ENCODE measurements around the gene OR8G5. TPM values are rescaled to one million over a fixed set of nuclear protein-coding genes. Genes with fewer than 3 reads are reported as not detected.

The OR8G5 gene
- total and polyA plus RNA-seq, 4 donors: not detected

DNA sequence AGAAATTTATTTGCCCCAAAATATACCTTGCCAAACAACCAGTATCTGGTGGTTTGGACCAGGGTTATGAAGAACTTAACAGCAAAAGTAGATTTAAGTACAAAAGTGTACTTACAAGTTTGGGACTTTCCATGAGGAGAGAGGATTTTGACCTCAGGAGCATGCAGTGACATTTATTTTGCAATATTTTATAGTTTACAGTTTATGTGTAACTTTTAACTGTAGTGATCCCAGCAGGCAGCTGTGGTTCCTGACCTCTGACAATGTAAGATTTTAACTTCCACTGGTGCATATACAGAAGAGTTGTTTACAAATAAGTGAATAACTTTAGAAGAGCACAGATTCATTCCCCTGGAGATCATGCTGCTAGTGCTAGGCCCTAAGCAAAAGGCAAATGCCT, 50.9 kb downstream of the OR8G5 start:
- H3K27me3 ChIP-seq (ENCODE audit: control insufficient read depth in 4 of 4, insufficient read depth in 4 of 4, low read length in 3 of 4): no peaks in the 10 kb centered on the region
- no peaks in the 10 kb centered on the region for H3K36me3 ChIP-seq (ENCODE audit: control insufficient read depth in 4 of 4, insufficient read depth in 3 of 4, low read depth in 1 of 4, low read length in 3 of 4)
- H3K9ac ChIP-seq (ENCODE audit: low read depth in 1 of 2, low read length in 2 of 2): no peak overlapping the region
- peaks cover 0 to 12% (median 4%) of the 10 kb centered on the region in 4 donors for H3K4me1 ChIP-seq (ENCODE audit: control insufficient read depth in 4 of 4, insufficient read depth in 4 of 4, low read length in 3 of 4)
- TF ChIP-seq YY1 (IDR thresholded peaks at IDR 0.05) (no peak), EGR1 (IDR thresholded peaks at IDR 0.05; ENCODE audit: low read depth in 2 of 2) (no peak), FOXA2 (IDR thresholded peaks at IDR 0.05) (no peak), RAD21 (IDR thresholded peaks at IDR 0.05) (no peak), NR2F2 (IDR thresholded peaks at IDR 0.05) (no peak), HNF4G (IDR thresholded peaks at IDR 0.05) (no peak), HNF4A (conservative IDR thresholded peaks at IDR 0.05) (peak; percentile 25 to 79), JUND (IDR thresholded peaks at IDR 0.05) (peak in 1 of 2 donors; percentile 49), SP1 (IDR thresholded peaks at IDR 0.05) (no peak), RXRA (IDR thresholded peaks at IDR 0.05) (peak in 1 of 2 donors; percentile 47), GABPA (IDR thresholded peaks at IDR 0.05 in 1 of 2, conservative IDR thresholded peaks at IDR 0.05 in 1 of 2) (no peak), FOXA1 (IDR thresholded peaks at IDR 0.05) (no peak)
- TF ChIP-seq, protein P1, sequence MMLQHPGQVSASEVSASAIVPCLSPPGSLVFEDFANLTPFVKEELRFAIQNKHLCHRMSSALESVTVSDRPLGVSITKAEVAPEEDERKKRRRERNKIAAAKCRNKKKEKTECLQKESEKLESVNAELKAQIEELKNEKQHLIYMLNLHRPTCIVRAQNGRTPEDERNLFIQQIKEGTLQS (IDR thresholded peaks at IDR 0.05): no peak
- TF ChIP-seq, protein P2, sequence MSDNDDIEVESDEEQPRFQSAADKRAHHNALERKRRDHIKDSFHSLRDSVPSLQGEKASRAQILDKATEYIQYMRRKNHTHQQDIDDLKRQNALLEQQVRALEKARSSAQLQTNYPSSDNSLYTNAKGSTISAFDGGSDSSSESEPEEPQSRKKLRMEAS (IDR thresholded peaks at IDR 0.05): peak; percentile 19
- TF ChIP-seq, protein P3, sequence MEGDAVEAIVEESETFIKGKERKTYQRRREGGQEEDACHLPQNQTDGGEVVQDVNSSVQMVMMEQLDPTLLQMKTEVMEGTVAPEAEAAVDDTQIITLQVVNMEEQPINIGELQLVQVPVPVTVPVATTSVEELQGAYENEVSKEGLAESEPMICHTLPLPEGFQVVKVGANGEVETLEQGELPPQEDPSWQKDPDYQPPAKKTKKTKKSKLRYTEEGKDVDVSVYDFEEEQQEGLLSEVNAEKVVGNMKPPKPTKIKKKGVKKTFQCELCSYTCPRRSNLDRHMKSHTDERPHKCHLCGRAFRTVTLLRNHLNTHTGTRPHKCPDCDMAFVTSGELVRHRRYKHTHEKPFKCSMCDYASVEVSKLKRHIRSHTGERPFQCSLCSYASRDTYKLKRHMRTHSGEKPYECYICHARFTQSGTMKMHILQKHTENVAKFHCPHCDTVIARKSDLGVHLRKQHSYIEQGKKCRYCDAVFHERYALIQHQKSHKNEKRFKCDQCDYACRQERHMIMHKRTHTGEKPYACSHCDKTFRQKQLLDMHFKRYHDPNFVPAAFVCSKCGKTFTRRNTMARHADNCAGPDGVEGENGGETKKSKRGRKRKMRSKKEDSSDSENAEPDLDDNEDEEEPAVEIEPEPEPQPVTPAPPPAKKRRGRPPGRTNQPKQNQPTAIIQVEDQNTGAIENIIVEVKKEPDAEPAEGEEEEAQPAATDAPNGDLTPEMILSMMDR (IDR thresholded peaks at IDR 0.05; ENCODE audit: low read depth, low read length, missing input control): no peak
- DNase-seq (ENCODE audit: low spot score): no peak
- no peaks in the 10 kb centered on the region for H3K9me3 ChIP-seq (ENCODE audit: control insufficient read depth in 4 of 4, low read length in 3 of 4)
- H3K27ac ChIP-seq (ENCODE audit: low read depth in 1 of 2, low read length in 2 of 2): no peak overlapping the region
- H3K4me3 ChIP-seq (ENCODE audit: low read depth in 1 of 3, low read length in 3 of 3): no peak overlapping the region

DNA sequence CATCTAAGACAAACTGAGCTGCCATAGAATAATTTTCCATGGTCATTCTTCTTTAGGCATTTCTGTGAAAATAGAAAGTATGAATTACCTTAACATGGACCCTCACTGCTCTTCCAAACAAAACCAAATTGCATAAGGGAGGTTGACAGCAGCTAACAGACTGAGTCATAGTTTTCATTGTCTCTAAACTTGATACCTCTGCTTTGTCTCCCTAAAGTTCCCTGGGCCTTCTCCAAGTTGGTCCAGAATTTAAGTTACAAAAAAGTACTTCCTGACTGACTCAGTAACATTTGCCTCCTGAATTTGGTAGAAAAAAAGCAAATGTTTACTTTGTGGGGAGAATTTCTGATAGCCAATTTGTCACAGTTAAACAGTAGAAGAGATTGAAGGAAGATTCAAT, 54.5 kb downstream of the OR8G5 start:
- H3K4me1 ChIP-seq (ENCODE audit: control insufficient read depth in 4 of 4, insufficient read depth in 4 of 4, low read length in 3 of 4): peaks cover 0 to 12% (median 4%) of the 10 kb centered on the region in 4 donors
- TF ChIP-seq GABPA (IDR thresholded peaks at IDR 0.05 in 1 of 2, conservative IDR thresholded peaks at IDR 0.05 in 1 of 2) (no peak), YY1 (IDR thresholded peaks at IDR 0.05) (no peak), RAD21 (IDR thresholded peaks at IDR 0.05) (no peak), RXRA (IDR thresholded peaks at IDR 0.05) (no peak)
- TF ChIP-seq, protein P1 (IDR thresholded peaks at IDR 0.05): no peak

DNA sequence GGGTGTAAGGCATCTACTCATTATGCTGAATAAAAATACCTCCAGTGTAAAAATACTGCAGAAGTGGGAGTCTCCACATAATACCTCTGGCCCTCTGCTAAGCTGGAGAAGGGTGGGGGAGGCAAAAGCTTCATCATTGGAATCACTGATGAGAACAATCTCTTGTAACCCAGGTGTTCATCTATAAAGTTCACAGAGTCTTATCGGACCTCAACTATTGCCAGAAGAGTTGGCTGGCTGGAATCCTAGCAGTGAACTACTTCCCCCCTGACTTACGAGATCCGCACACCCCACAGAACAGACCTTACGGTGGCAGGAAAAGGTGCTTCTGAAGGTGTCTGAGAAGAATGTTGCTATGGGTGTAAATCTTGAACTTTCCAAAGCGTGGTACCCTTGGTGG, 55.1 kb downstream of the OR8G5 start:
- WGBS: 89% methylated on average over 5 of the region's 5 CpGs
- TF ChIP-seq FOXA1 (IDR thresholded peaks at IDR 0.05): no peak
- TF ChIP-seq JUND (IDR thresholded peaks at IDR 0.05): no peak
- no peak for TF ChIP-seq RAD21 (IDR thresholded peaks at IDR 0.05)
- TF ChIP-seq HNF4G (IDR thresholded peaks at IDR 0.05): no peak
- TF ChIP-seq SP1 (IDR thresholded peaks at IDR 0.05): no peak
- no peak for TF ChIP-seq EGR1 (IDR thresholded peaks at IDR 0.05; ENCODE audit: low read depth in 2 of 2)
- TF ChIP-seq, protein P3 (IDR thresholded peaks at IDR 0.05; ENCODE audit: low read depth, low read length, missing input control): no peak
- TF ChIP-seq YY1 (IDR thresholded peaks at IDR 0.05): no peak
- TF ChIP-seq, protein P4, sequence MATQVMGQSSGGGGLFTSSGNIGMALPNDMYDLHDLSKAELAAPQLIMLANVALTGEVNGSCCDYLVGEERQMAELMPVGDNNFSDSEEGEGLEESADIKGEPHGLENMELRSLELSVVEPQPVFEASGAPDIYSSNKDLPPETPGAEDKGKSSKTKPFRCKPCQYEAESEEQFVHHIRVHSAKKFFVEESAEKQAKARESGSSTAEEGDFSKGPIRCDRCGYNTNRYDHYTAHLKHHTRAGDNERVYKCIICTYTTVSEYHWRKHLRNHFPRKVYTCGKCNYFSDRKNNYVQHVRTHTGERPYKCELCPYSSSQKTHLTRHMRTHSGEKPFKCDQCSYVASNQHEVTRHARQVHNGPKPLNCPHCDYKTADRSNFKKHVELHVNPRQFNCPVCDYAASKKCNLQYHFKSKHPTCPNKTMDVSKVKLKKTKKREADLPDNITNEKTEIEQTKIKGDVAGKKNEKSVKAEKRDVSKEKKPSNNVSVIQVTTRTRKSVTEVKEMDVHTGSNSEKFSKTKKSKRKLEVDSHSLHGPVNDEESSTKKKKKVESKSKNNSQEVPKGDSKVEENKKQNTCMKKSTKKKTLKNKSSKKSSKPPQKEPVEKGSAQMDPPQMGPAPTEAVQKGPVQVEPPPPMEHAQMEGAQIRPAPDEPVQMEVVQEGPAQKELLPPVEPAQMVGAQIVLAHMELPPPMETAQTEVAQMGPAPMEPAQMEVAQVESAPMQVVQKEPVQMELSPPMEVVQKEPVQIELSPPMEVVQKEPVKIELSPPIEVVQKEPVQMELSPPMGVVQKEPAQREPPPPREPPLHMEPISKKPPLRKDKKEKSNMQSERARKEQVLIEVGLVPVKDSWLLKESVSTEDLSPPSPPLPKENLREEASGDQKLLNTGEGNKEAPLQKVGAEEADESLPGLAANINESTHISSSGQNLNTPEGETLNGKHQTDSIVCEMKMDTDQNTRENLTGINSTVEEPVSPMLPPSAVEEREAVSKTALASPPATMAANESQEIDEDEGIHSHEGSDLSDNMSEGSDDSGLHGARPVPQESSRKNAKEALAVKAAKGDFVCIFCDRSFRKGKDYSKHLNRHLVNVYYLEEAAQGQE (IDR thresholded peaks at IDR 0.05): no peak
- no peak for TF ChIP-seq HNF4A (conservative IDR thresholded peaks at IDR 0.05)
- TF ChIP-seq RXRA (IDR thresholded peaks at IDR 0.05): no peak
- no peak for TF ChIP-seq GABPA (IDR thresholded peaks at IDR 0.05 in 1 of 2, conservative IDR thresholded peaks at IDR 0.05 in 1 of 2)

More for the DNA sequence above, 54.5 kb downstream of the OR8G5 start:
- no peak overlapping the region for H3K4me3 ChIP-seq (ENCODE audit: low read depth in 1 of 3, low read length in 3 of 3)
- H3K27me3 ChIP-seq (ENCODE audit: control insufficient read depth in 4 of 4, insufficient read depth in 4 of 4, low read length in 3 of 4): peaks cover 0 to 3% (median 0%) of the 10 kb centered on the region in 4 donors
- DNase-seq (ENCODE audit: low spot score): no peak
- H3K27ac ChIP-seq (ENCODE audit: low read depth in 1 of 2, low read length in 2 of 2): no peak overlapping the region
- no peaks in the 10 kb centered on the region for H3K36me3 ChIP-seq (ENCODE audit: control insufficient read depth in 4 of 4, insufficient read depth in 3 of 4, low read depth in 1 of 4, low read length in 3 of 4)
- H3K9me3 ChIP-seq (ENCODE audit: control insufficient read depth in 4 of 4, low read length in 3 of 4): no peaks in the 10 kb centered on the region
- no peak overlapping the region for H3K9ac ChIP-seq (ENCODE audit: low read depth in 1 of 2, low read length in 2 of 2)

More for the DNA sequence above, 55.1 kb downstream of the OR8G5 start:
- Histone ChIP-seq H3K4me1 (ENCODE audit: control insufficient read depth in 4 of 4, insufficient read depth in 4 of 4, low read length in 3 of 4) (peaks cover 0 to 12% (median 4%) of the 10 kb centered on the region in 4 donors), H3K4me3 (ENCODE audit: low read depth in 1 of 3, low read length in 3 of 3) (no peak overlapping the region), H3K9ac (ENCODE audit: low read depth in 1 of 2, low read length in 2 of 2) (no peak overlapping the region), H3K27ac (ENCODE audit: low read depth in 1 of 2, low read length in 2 of 2) (no peak overlapping the region), H3K36me3 (ENCODE audit: control insufficient read depth in 4 of 4, insufficient read depth in 3 of 4, low read depth in 1 of 4, low read length in 3 of 4) (no peaks in the 10 kb centered on the region), H3K27me3 (ENCODE audit: control insufficient read depth in 4 of 4, insufficient read depth in 4 of 4, low read length in 3 of 4) (peaks cover 0 to 3% (median 0%) of the 10 kb centered on the region in 4 donors), H3K9me3 (ENCODE audit: control insufficient read depth in 4 of 4, low read length in 3 of 4) (no peaks in the 10 kb centered on the region)
- DNase-seq (ENCODE audit: low spot score): no peak
